ENCODE data around the gene PPP1R13B.

- TF ChIP-seq CTCF (IDR thresholded peaks at IDR 0.05) (no peak), POLR2A (IDR thresholded peaks at IDR 0.05) (no peak), EP300 (IDR thresholded peaks at IDR 0.05) (no peak)
These were observed 138.6 kb downstream of the PPP1R13B start for GRCh38 chr14:103708750-103709187.
